H9 (cell line): ENCODE data around the gene MRPL3. TPM values are rescaled to one million over a fixed set of nuclear protein-coding genes. Genes with fewer than 3 reads are reported as not detected.

ENCODE experiments used
- DNase-seq: peaks from one replicate; pipeline ENCODE4 v3.0.0-alpha.2; 2017
- H2AFZ ChIP-seq: one replicate; pipeline ENCODE4 v1.6.1; 2013; ENCODE audit warnings: mild to moderate bottlenecking, low read length, control low read depth, moderate library complexity
- H2AK5ac ChIP-seq: 2 replicates; pipeline ENCODE4 v1.6.1; 2013; ENCODE audit warnings: low read length, control low read depth, mixed read lengths; ENCODE audit not compliant: insufficient read length
- H2BK120ac ChIP-seq: one replicate; pipeline ENCODE4 v1.6.1; 2013; ENCODE audit warnings: low read depth, mild to moderate bottlenecking, low read length, control low read depth, inconsistent platforms; ENCODE audit not compliant: poor library complexity, severe bottlenecking
- H2BK12ac ChIP-seq: 2 replicates; pipeline ENCODE4 v1.6.1; 2013; ENCODE audit warnings: low read length, control low read depth, mixed read lengths, low read depth; ENCODE audit not compliant: insufficient read length
- H2BK15ac ChIP-seq: 2 replicates; pipeline ENCODE4 v1.6.1; 2013; ENCODE audit warnings: low read depth, low read length, control low read depth
- H2BK20ac ChIP-seq: one replicate; pipeline ENCODE4 v1.6.1; 2013; ENCODE audit warnings: low read depth, mild to moderate bottlenecking, low read length, control low read depth, inconsistent platforms; ENCODE audit not compliant: poor library complexity, severe bottlenecking
- H2BK5ac ChIP-seq: 2 replicates; pipeline ENCODE4 v1.6.1; 2013; ENCODE audit warnings: low read length, control low read depth, mixed read lengths; ENCODE audit not compliant: insufficient read length
- H3K14ac ChIP-seq: 2 replicates; pipeline ENCODE4 v1.6.1; 2013; ENCODE audit warnings: low read length, control low read depth; ENCODE audit not compliant: insufficient read depth
- H3K18ac ChIP-seq: 2 replicates; pipeline ENCODE4 v1.6.1; 2013; ENCODE audit warnings: low read depth, mild to moderate bottlenecking, mixed read lengths, low read length, control low read depth; ENCODE audit not compliant: insufficient read length
- H3K23ac ChIP-seq: 2 replicates; pipeline ENCODE4 v1.6.1; 2013; ENCODE audit warnings: low read length, control low read depth, mixed read lengths, low read depth; ENCODE audit not compliant: insufficient read length
- H3K23me2 ChIP-seq: 2 replicates; pipeline ENCODE4 v1.6.1; 2013; ENCODE audit warnings: low read depth, mild to moderate bottlenecking, mixed read lengths, low read length, control low read depth; ENCODE audit not compliant: insufficient read length, poor library complexity, severe bottlenecking
- H3K27ac ChIP-seq: 2 replicates; pipeline ENCODE4 v1.5.1; 2013; ENCODE audit warnings: low read length, control low read depth, mixed read lengths, low read depth; ENCODE audit not compliant: insufficient read length
- H3K27me3 ChIP-seq: 2 replicates; pipeline ENCODE4 v1.6.1; 2013; ENCODE audit warnings: low read length, control low read depth, inconsistent platforms; ENCODE audit not compliant: insufficient read depth
- H3K4ac ChIP-seq: 2 replicates; pipeline ENCODE4 v1.6.1; 2013; ENCODE audit warnings: low read depth, mild to moderate bottlenecking, control low read depth, inconsistent platforms, low read length, moderate library complexity
- H3K4me1 ChIP-seq: 2 replicates; pipeline ENCODE4 v1.6.1; 2013; ENCODE audit warnings: low read length, control low read depth, inconsistent platforms; ENCODE audit not compliant: insufficient read depth
- H3K4me2 ChIP-seq: 2 replicates; pipeline ENCODE4 v1.6.1; 2013; ENCODE audit warnings: low read length, control low read depth, mixed read lengths; ENCODE audit not compliant: insufficient read length, insufficient read depth
- H3K56ac ChIP-seq: 2 replicates; pipeline ENCODE4 v1.6.1; 2013; ENCODE audit warnings: low read depth, mild to moderate bottlenecking, mixed read lengths, low read length, control low read depth; ENCODE audit not compliant: insufficient read length
- H3K79me1 ChIP-seq: 2 replicates; pipeline ENCODE4 v1.6.1; 2013; ENCODE audit warnings: low read depth, mild to moderate bottlenecking, moderate library complexity, low read length, control low read depth, inconsistent platforms; ENCODE audit not compliant: insufficient read depth, poor library complexity, severe bottlenecking
- H3K79me2 ChIP-seq: 2 replicates; pipeline ENCODE4 v1.6.1; 2013; ENCODE audit warnings: low read length, control low read depth, inconsistent platforms; ENCODE audit not compliant: insufficient read depth
- H3K9ac ChIP-seq: 2 replicates; pipeline ENCODE4 v1.6.1; 2013; ENCODE audit warnings: low read length, control low read depth, mixed read lengths; ENCODE audit not compliant: insufficient read length; ENCODE audit errors: extremely low read depth
- H3K9me3 ChIP-seq: one replicate; pipeline ENCODE4 v1.6.1; 2013; ENCODE audit warnings: low read depth, low read length, inconsistent platforms; ENCODE audit not compliant: control insufficient read depth
- H3T11ph ChIP-seq: one replicate; pipeline ENCODE4 v1.6.1; 2013; ENCODE audit warnings: mild to moderate bottlenecking, low read length, control low read depth, inconsistent platforms
- H4K20me1 ChIP-seq: one replicate; pipeline ENCODE4 v1.6.1; 2013; ENCODE audit not compliant: control insufficient read depth, insufficient read length, insufficient read depth
- H4K5ac ChIP-seq: 2 replicates; pipeline ENCODE4 v1.6.1; 2013; ENCODE audit warnings: low read depth, mild to moderate bottlenecking, mixed read lengths, low read length, control low read depth; ENCODE audit not compliant: insufficient read length
- H4K8ac ChIP-seq: replicated peaks from 2 replicates; pipeline ENCODE4 v1.6.1; 2013; ENCODE audit warnings: low read length, control low read depth, mixed read lengths, low read depth; ENCODE audit not compliant: insufficient read length
- H4K91ac ChIP-seq: 2 replicates; pipeline ENCODE4 v1.6.1; 2013; ENCODE audit warnings: low read depth, mild to moderate bottlenecking, moderate library complexity, mixed read lengths, low read length, control low read depth; ENCODE audit not compliant: insufficient read length
- H3K27ac Mint-ChIP-seq, 3 experiments: 2 replicates in 2 of 3; 3 replicates in 1 of 3; pipeline ENCODE4 v1.8.0; 2020 to 2021; ENCODE audit warnings: mixed read lengths in 3 of 3, mild to moderate bottlenecking in 1 of 3, moderate library complexity in 1 of 3
- H3K27me3 Mint-ChIP-seq: 2 replicates; pipeline ENCODE4 v1.8.0; 2021; ENCODE audit warnings: low read depth, mild to moderate bottlenecking, moderate library complexity, mixed read lengths
- H3K36me3 Mint-ChIP-seq, 3 experiments: 2 replicates in 2 of 3; 3 replicates in 1 of 3; pipeline ENCODE4 v1.8.0; 2020 to 2021; ENCODE audit warnings: low read depth in 3 of 3, mixed read lengths in 3 of 3; ENCODE audit not compliant: insufficient read depth in 1 of 3
- H3K4me1 Mint-ChIP-seq, 2 experiments: 2 replicates each; pipeline ENCODE4 v1.8.0; 2020; ENCODE audit warnings: mixed read lengths in 2 of 2
- H3K4me3 Mint-ChIP-seq, 2 experiments: 2 replicates in 1 of 2; 3 replicates in 1 of 2; pipeline ENCODE4 v1.8.0; 2020 to 2021; ENCODE audit warnings: mild to moderate bottlenecking in 2 of 2, mixed read lengths in 2 of 2, moderate library complexity in 1 of 2
- H3K9me3 Mint-ChIP-seq, 2 experiments: 2 replicates in 1 of 2; 3 replicates in 1 of 2; pipeline ENCODE4 v1.8.0; 2020; ENCODE audit warnings: mild to moderate bottlenecking in 2 of 2, mixed read lengths in 2 of 2, moderate library complexity in 1 of 2
- WGBS: extraction: QIAGEN DNeasy Blood & Tissue Kit; methylation state at CpG from one replicate; pipeline ENCODE4 v1.1.7; 2013; ENCODE audit warnings: missing lambda C conversion rate, low lambda C conversion rate, mixed read lengths; ENCODE audit not compliant: insufficient read length; ENCODE audit errors: extremely low coverage; 5-methylcytosine and 5-hydroxymethylcytosine counted together
- total RNA-seq: library from RNA; stranded (reverse); gene quantifications from 2 replicates; pipeline ENCODE4 v1.2.1, GENCODE V29; 2021
- TF ChIP-seq, protein P1 (sequence below): fragments of 200-600 bp; sonication (generic); conservative IDR thresholded peaks from 3 replicates; pipeline ENCODE4 v1.8.0; 2021; ENCODE audit warnings: antibody characterized with exemption, mild to moderate bottlenecking

Gene MRPL3
- total RNA-seq, 1 experiment from 2014 or later = 154 TPM

DNA sequence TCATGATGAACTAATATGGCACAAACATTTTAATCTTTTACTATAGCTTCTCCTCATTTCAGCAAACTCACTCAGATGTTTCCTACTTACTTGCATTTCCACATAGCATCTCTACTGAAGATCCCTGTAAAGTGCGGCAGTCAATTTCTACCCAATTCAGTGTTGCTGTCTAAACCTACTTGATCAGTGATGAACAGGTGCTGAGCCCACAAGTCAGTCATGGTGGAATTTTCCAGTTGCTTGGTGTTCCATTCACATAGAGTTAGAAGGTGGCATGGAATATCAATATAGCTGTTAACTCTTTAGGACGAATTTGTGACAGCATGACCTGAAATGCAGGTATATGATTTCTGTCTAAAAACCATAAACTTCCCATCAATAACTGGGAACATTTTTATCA, 22.7 kb downstream of the MRPL3 start:
- Histone ChIP-seq H3K23me2 (no peaks in the 10 kb centered on the region), H3K56ac (no peak overlapping the region), H4K5ac (no peak overlapping the region), H3K4me1 (no peaks in the 10 kb centered on the region), H3K23ac (no peak overlapping the region), H4K20me1 (no peaks in the 10 kb centered on the region), H2BK5ac (no peak overlapping the region), H3K4me2 (no peak overlapping the region), H3K4ac (no peak overlapping the region), H2BK20ac (no peak overlapping the region), H3K14ac (no peak overlapping the region), H3K9me3 (no peaks in the 10 kb centered on the region), H3K79me2 (no peaks in the 10 kb centered on the region; the same call in 1 of the 2 replicates), H2AK5ac (no peak overlapping the region), H2BK15ac (no peak overlapping the region), H3T11ph (no peak overlapping the region), H3K79me1 (no peaks in the 10 kb centered on the region), H2BK120ac (no peak overlapping the region), H2AFZ (no peak overlapping the region), H4K91ac (no peak overlapping the region), H3K18ac (no peak overlapping the region), H3K9ac (no peak overlapping the region), H2BK12ac (no peak overlapping the region), H3K27ac (no peak overlapping the region), H3K27me3 (no peaks in the 10 kb centered on the region), H4K8ac (no peak overlapping the region)
- 0 out of 4 replicates have a peak, but pooled peaks cover 0 to 2% of the 10 kb centered on the region in 2 experiments for H3K4me1 Mint-ChIP-seq
- H3K4me3 Mint-ChIP-seq = no peak overlapping the region
- H3K9me3 Mint-ChIP-seq = no peaks in the 10 kb centered on the region
- H3K27ac Mint-ChIP-seq = no peak overlapping the region; a peak in 1 of 7 replicates
- WGBS = no CpG with 5 or more reads among the region's 2 CpGs
- no peaks in the 10 kb centered on the region for H3K27me3 Mint-ChIP-seq
- H3K36me3 Mint-ChIP-seq = peaks cover 5 to 34% (median 21%) of the 10 kb centered on the region in 3 experiments; a peak in 6 of 7 replicates
- TF ChIP-seq, protein P1, sequence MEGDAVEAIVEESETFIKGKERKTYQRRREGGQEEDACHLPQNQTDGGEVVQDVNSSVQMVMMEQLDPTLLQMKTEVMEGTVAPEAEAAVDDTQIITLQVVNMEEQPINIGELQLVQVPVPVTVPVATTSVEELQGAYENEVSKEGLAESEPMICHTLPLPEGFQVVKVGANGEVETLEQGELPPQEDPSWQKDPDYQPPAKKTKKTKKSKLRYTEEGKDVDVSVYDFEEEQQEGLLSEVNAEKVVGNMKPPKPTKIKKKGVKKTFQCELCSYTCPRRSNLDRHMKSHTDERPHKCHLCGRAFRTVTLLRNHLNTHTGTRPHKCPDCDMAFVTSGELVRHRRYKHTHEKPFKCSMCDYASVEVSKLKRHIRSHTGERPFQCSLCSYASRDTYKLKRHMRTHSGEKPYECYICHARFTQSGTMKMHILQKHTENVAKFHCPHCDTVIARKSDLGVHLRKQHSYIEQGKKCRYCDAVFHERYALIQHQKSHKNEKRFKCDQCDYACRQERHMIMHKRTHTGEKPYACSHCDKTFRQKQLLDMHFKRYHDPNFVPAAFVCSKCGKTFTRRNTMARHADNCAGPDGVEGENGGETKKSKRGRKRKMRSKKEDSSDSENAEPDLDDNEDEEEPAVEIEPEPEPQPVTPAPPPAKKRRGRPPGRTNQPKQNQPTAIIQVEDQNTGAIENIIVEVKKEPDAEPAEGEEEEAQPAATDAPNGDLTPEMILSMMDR = no peak
- DNase-seq = no peak
